ENCODE data around the gene NPRL2. TPM values are rescaled to one million over a fixed set of nuclear protein-coding genes. Genes with fewer than 3 reads are reported as not detected.
A peak's percentile ranks its signal among the peaks of the same experiment; 100 is the strongest.

The NPRL2 gene
- total and polyA plus RNA-seq, 2 experiments from 2014 or later = 22.3 to 27.7 TPM

- peak overlapping the region; percentile 65 for H3K4me3 ChIP-seq
Observed at GRCh38 chr3:50339485-50340146, 11.0 kb downstream of the NPRL2 start.

GRCh38 chr3:50338965-50339364 is 11.6 kb downstream of the NPRL2 start:
- Mint-ChIP-seq H3K27me3 (ENCODE audit: insufficient read depth, low read depth, poor library complexity) (peaks cover 61% of the 10 kb centered on the region), H3K36me3 (ENCODE audit: low read depth) (no peaks in the 10 kb centered on the region; the same call in 2 of the 3 replicates), H3K4me3 (peak overlapping the region; percentile 90), H3K27ac (no peak overlapping the region), H3K9me3 (peaks cover 3% of the 10 kb centered on the region; the same call in 1 of the 3 replicates), H3K4me1 (peaks cover 32% of the 10 kb centered on the region)
- no peaks in the 10 kb centered on the region for H3K9me2 ChIP-seq (ENCODE audit: insufficient read depth)
- peaks cover 24% of the 10 kb centered on the region for H3K4me1 ChIP-seq (ENCODE audit: insufficient read depth)
- H3K4me2 ChIP-seq = no peak overlapping the region
- ATAC-seq (no peak), DNase-seq (ENCODE audit: low spot score) (no peak)
- H3K27me3 ChIP-seq (ENCODE audit: insufficient read depth) = peaks cover 51% of the 10 kb centered on the region
- no peak overlapping the region for H2AFZ ChIP-seq
- H3K27ac ChIP-seq (ENCODE audit: low read depth) = no peak overlapping the region
- TF ChIP-seq EZH2 (IDR thresholded peaks at IDR 0.05; ENCODE audit: low read depth, unreplicated experiment) = no peak
- no peak for TF ChIP-seq POLR2AphosphoS5 (IDR thresholded peaks at IDR 0.05; ENCODE audit: low read depth)
- no peak for TF ChIP-seq NANOG (IDR thresholded peaks at IDR 0.05; ENCODE audit: borderline replicate concordance)
- no peak for TF ChIP-seq ZNF331 (CRISPR knock-in tag; IDR thresholded peaks at IDR 0.05; ENCODE audit: low read depth)
- no peak for TF ChIP-seq CTCF (conservative IDR thresholded peaks at IDR 0.05; ENCODE audit: low read depth in 2 of 2)
- no peak for TF ChIP-seq EZH2phosphoT487 (IDR thresholded peaks at IDR 0.05; ENCODE audit: unreplicated experiment)
- no peak for TF ChIP-seq STAT1 (IDR thresholded peaks at IDR 0.05; ENCODE audit: unreplicated experiment)
- H3K36me3 ChIP-seq (ENCODE audit: insufficient read depth) = no peaks in the 10 kb centered on the region
- no peak overlapping the region for H3K4me3 ChIP-seq
- H4K20me1 ChIP-seq (replicated peaks; ENCODE audit: insufficient read depth) = peaks cover 12% of the 10 kb centered on the region
- H3K79me2 ChIP-seq (replicated peaks; ENCODE audit: insufficient read depth) = peaks cover 28% of the 10 kb centered on the region
- H3F3A ChIP-seq (replicated peaks; ENCODE audit: low read depth) = peaks cover 38% of the 10 kb centered on the region

More at GRCh38 chr3:50339485-50340146, 11.0 kb downstream of the NPRL2 start:
- TF ChIP-seq ETS1 (IDR thresholded peaks at IDR 0.05) = no peak
- no peak for TF ChIP-seq ZNF114 (CRISPR knock-in tag; IDR thresholded peaks at IDR 0.05)
- TF ChIP-seq EZH2phosphoT487 (IDR thresholded peaks at IDR 0.05; ENCODE audit: unreplicated experiment) = no peak
- no peak for TF ChIP-seq CTCF (conservative IDR thresholded peaks at IDR 0.05; ENCODE audit: low read depth in 2 of 2)
- peaks cover 11% of the 10 kb centered on the region for H4K20me1 ChIP-seq (replicated peaks; ENCODE audit: insufficient read depth)
- ATAC-seq (no peak), DNase-seq (ENCODE audit: low spot score) (no peak)
- Mint-ChIP-seq H3K9me3 (peaks cover 3% of the 10 kb centered on the region; the same call in 1 of the 3 replicates), H3K36me3 (ENCODE audit: low read depth) (no peaks in the 10 kb centered on the region; the same call in 2 of the 3 replicates), H3K27ac (no peak overlapping the region), H3K4me3 (peak overlapping the region; percentile 62), H3K27me3 (ENCODE audit: insufficient read depth, low read depth, poor library complexity) (peaks cover 64% of the 10 kb centered on the region), H3K4me1 (peaks cover 29% of the 10 kb centered on the region)
- peaks cover 22% of the 10 kb centered on the region for H3K79me2 ChIP-seq (replicated peaks; ENCODE audit: insufficient read depth)
- peaks cover 24% of the 10 kb centered on the region for H3K4me1 ChIP-seq (ENCODE audit: insufficient read depth)
- H3K27ac ChIP-seq (ENCODE audit: low read depth) = no peak overlapping the region
- peak overlapping the region; percentile 85; the same call in 1 of the 2 replicates for H2AFZ ChIP-seq
- H3K27me3 ChIP-seq (ENCODE audit: insufficient read depth) = peaks cover 57% of the 10 kb centered on the region
- H3K4me2 ChIP-seq = peak overlapping the region; percentile 90
- peaks cover 38% of the 10 kb centered on the region for H3F3A ChIP-seq (replicated peaks; ENCODE audit: low read depth)
- H3K9me2 ChIP-seq (ENCODE audit: insufficient read depth) = no peaks in the 10 kb centered on the region
- H3K36me3 ChIP-seq (ENCODE audit: insufficient read depth) = no peaks in the 10 kb centered on the region
